Hepatocyte (in vitro differentiated cells): ENCODE measurements around the gene LRRC32.

ENCODE experiments used
- CTCF ChIP-seq: fragments of 200-600 bp; sonication (generic); IDR thresholded peaks from 2 replicates; pipeline ENCODE4 v1.5.1; 2016; ENCODE audit warnings: antibody characterized with exemption, mild to moderate bottlenecking; ENCODE audit not compliant: poor library complexity
- EZH2 ChIP-seq: fragments of 200-600 bp; sonication (generic); IDR thresholded peaks from 2 replicates; pipeline ENCODE4 v1.6.1; 2016; ENCODE audit warnings: antibody characterized with exemption, mild to moderate bottlenecking, borderline replicate concordance
- EZH2phosphoT487 ChIP-seq: fragments of 200-600 bp; sonication (generic); IDR thresholded peaks from one replicate; pipeline ENCODE4 v1.6.1; 2018; ENCODE audit warnings: antibody characterized with exemption, mild to moderate bottlenecking, low read depth, moderate library complexity; ENCODE audit not compliant: unreplicated experiment, severe bottlenecking

- TF ChIP-seq CTCF, result no peak
- TF ChIP-seq EZH2, result no peak
- no peak for TF ChIP-seq EZH2phosphoT487
Observed at GRCh38 chr11:76632492-76632891, 38.1 kb downstream of the LRRC32 start.
